OCI-LY1 (cell line): ENCODE measurements around the gene ADGRG1.

Experiments used
- H2AFZ ChIP-seq: fragments of 200-600 bp; sonication (generic), shearing (Covaris generic); 2 replicates; pipeline ENCODE4 v1.6.0; 2014; ENCODE audit warnings: antibody characterized with exemption, mild to moderate bottlenecking, low read length
- H3F3A ChIP-seq: fragments of 200-600 bp; sonication (generic), shearing (Covaris generic); 2 replicates; pipeline ENCODE4 v1.6.0; 2014; ENCODE audit warnings: mild to moderate bottlenecking, antibody characterized with exemption, low read length, moderate library complexity; ENCODE audit not compliant: insufficient read depth
- H3K27ac ChIP-seq: fragments of 200-600 bp; sonication (generic); 2 replicates; pipeline ENCODE4 v1.5.1; 2014; ENCODE audit warnings: low read length, mixed run types, mild to moderate bottlenecking, low read depth; ENCODE audit not compliant: poor library complexity, severe bottlenecking
- H3K27me3 ChIP-seq: fragments of 200-600 bp; sonication (generic); 2 replicates; pipeline ENCODE4 v1.6.0; 2014; ENCODE audit warnings: antibody characterized with exemption, mild to moderate bottlenecking, low read length, moderate library complexity; ENCODE audit not compliant: insufficient read depth
- H3K36me3 ChIP-seq: fragments of 200-600 bp; sonication (generic); 2 replicates; pipeline ENCODE4 v1.6.1; 2014; ENCODE audit warnings: mild to moderate bottlenecking, antibody characterized with exemption, low read length, moderate library complexity, mixed read lengths; ENCODE audit not compliant: insufficient read depth
- H3K4me1 ChIP-seq: fragments of 200-600 bp; sonication (generic); 2 replicates; pipeline ENCODE4 v1.5.1; 2014; ENCODE audit warnings: mild to moderate bottlenecking, low read length, moderate library complexity; ENCODE audit not compliant: insufficient read depth, severe bottlenecking
- H3K4me2 ChIP-seq: fragments of 200-600 bp; sonication (generic), shearing (Covaris generic); 2 replicates; pipeline ENCODE4 v1.6.1; 2014; ENCODE audit warnings: low read length
- H3K4me3 ChIP-seq: fragments of 200-600 bp; sonication (generic); 2 replicates; pipeline ENCODE4 v1.5.1; 2014; ENCODE audit warnings: low read length, low read depth, mild to moderate bottlenecking, mixed read lengths; ENCODE audit not compliant: poor library complexity, severe bottlenecking
- H3K79me2 ChIP-seq: fragments of 200-600 bp; shearing (Covaris generic); 2 replicates; pipeline ENCODE4 v1.6.1; 2016; ENCODE audit warnings: mixed run types, low read length, mixed read lengths; ENCODE audit not compliant: insufficient read depth
- H3K9ac ChIP-seq: fragments of 200-600 bp; sonication (generic), shearing (Covaris generic); 2 replicates; pipeline ENCODE4 v1.6.1; 2014; ENCODE audit warnings: mild to moderate bottlenecking, low read length, mixed read lengths
- H3K9me2 ChIP-seq: fragments of 200-600 bp; sonication (generic), shearing (Covaris generic); 2 replicates; pipeline ENCODE4 v1.6.1; 2014; ENCODE audit warnings: low read depth, mild to moderate bottlenecking, low read length, mixed read lengths
- H3K9me3 ChIP-seq: fragments of 200-600 bp; shearing (Covaris generic); 2 replicates; pipeline ENCODE4 v1.6.1; 2014; ENCODE audit warnings: low read length, mixed read lengths
- H4K20me1 ChIP-seq: fragments of 200-600 bp; sonication (generic), shearing (Covaris generic); 2 replicates; pipeline ENCODE4 v1.6.0; 2016; ENCODE audit warnings: mild to moderate bottlenecking, low read length; ENCODE audit not compliant: insufficient read depth
- EZH2 ChIP-seq: fragments of 200-600 bp; sonication (generic), shearing (Covaris generic); IDR thresholded peaks from 2 replicates; pipeline ENCODE4 v1.8.0; 2017; ENCODE audit warnings: borderline replicate concordance, mixed run types, mild to moderate bottlenecking, antibody characterized with exemption, low read length, moderate library complexity, mixed read lengths
- TF ChIP-seq, protein P1 (sequence below): fragments of 200-600 bp; sonication (generic), shearing (Covaris generic); IDR thresholded peaks from 2 replicates; pipeline ENCODE4 v1.5.1; 2017; ENCODE audit warnings: mild to moderate bottlenecking, antibody characterized with exemption, low read length, moderate library complexity, mixed read lengths

The ADGRG1 gene

DNA sequence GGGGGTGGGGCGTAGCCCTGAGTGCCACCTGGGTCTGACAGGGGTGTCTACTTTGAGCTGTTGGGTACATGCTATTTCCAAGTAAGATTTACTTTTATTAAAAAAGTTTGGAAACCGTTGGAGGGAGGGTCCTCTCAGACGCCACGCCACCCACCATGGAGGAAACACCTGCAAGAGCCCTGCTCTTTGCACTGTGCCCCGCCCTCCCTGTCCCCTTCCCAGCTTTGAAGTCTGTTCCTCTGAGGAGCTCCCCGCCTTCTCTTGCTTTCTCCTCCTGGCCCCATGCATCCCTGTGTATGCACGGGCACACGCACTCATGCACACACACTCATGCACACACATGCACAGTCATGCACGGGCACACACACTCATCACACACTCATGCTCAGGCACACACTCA lies 15.5 kb downstream of the ADGRG1 start:
- Histone ChIP-seq H4K20me1 (no peaks in the 10 kb centered on the region), H3F3A (no peaks in the 10 kb centered on the region), H3K9me2 (no peaks in the 10 kb centered on the region), H3K9me3 (no peaks in the 10 kb centered on the region), H3K36me3 (no peaks in the 10 kb centered on the region), H3K27me3 (peaks cover 3% of the 10 kb centered on the region; the same call in 1 of the 2 replicates), H2AFZ (no peak overlapping the region), H3K9ac (no peak overlapping the region), H3K4me2 (no peak overlapping the region), H3K79me2 (no peaks in the 10 kb centered on the region), H3K4me1 (no peaks in the 10 kb centered on the region), H3K27ac (no peak overlapping the region), H3K4me3 (no peak overlapping the region)
- TF ChIP-seq EZH2: no peak
- TF ChIP-seq, protein P1, sequence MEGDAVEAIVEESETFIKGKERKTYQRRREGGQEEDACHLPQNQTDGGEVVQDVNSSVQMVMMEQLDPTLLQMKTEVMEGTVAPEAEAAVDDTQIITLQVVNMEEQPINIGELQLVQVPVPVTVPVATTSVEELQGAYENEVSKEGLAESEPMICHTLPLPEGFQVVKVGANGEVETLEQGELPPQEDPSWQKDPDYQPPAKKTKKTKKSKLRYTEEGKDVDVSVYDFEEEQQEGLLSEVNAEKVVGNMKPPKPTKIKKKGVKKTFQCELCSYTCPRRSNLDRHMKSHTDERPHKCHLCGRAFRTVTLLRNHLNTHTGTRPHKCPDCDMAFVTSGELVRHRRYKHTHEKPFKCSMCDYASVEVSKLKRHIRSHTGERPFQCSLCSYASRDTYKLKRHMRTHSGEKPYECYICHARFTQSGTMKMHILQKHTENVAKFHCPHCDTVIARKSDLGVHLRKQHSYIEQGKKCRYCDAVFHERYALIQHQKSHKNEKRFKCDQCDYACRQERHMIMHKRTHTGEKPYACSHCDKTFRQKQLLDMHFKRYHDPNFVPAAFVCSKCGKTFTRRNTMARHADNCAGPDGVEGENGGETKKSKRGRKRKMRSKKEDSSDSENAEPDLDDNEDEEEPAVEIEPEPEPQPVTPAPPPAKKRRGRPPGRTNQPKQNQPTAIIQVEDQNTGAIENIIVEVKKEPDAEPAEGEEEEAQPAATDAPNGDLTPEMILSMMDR: no peak

GRCh38 chr16:57644383-57645014 lies 16.1 kb downstream of the ADGRG1 start:
- Histone ChIP-seq H3K9me2 (no peaks in the 10 kb centered on the region), H3K9me3 (no peaks in the 10 kb centered on the region), H3F3A (no peaks in the 10 kb centered on the region), H3K36me3 (no peaks in the 10 kb centered on the region), H3K27ac (no peak overlapping the region), H3K9ac (no peak overlapping the region), H3K27me3 (0 out of 2 replicates have a peak, but pooled peaks cover 3% of the 10 kb centered on the region), H3K4me2 (no peak overlapping the region), H3K4me1 (no peaks in the 10 kb centered on the region), H2AFZ (no peak overlapping the region), H4K20me1 (no peaks in the 10 kb centered on the region), H3K79me2 (no peaks in the 10 kb centered on the region), H3K4me3 (no peak overlapping the region)
- TF ChIP-seq EZH2: no peak
- TF ChIP-seq, protein P1: no peak

DNA sequence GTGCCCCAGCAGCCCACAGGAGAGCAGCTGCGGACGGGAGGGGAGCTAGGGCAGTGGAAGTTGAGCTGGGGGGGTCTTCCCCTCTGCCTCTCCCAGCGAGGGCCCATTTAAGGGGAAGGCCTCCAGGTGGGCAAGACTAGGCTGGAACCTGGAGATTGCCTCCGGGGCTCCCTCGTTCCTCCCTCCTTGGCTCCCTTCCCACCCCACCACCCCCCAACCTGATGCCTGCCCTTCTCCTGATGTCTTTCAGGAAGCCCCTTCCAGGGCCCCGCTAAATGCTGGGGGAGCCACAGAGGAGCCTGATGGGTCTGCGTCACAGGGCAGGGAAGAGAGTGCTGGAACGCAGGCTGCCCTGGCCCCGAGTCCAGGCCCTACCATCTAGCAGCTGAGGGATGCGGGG lies 16.7 kb downstream of the ADGRG1 start:
- H3K4me1 ChIP-seq: no peaks in the 10 kb centered on the region
- H3K9me3 ChIP-seq: no peaks in the 10 kb centered on the region
- no peak overlapping the region for H3K9ac ChIP-seq
- no peak overlapping the region for H2AFZ ChIP-seq
- H3K4me3 ChIP-seq: no peak overlapping the region
- H3K27ac ChIP-seq: no peak overlapping the region
- H4K20me1 ChIP-seq: no peaks in the 10 kb centered on the region
- H3K4me2 ChIP-seq: no peak overlapping the region
- 0 out of 2 replicates have a peak, but pooled peaks cover 4% of the 10 kb centered on the region for H3K27me3 ChIP-seq
- TF ChIP-seq, protein P1: no peak
- no peak for TF ChIP-seq EZH2
- no peaks in the 10 kb centered on the region for H3K9me2 ChIP-seq
- H3F3A ChIP-seq: no peaks in the 10 kb centered on the region
- H3K79me2 ChIP-seq: no peaks in the 10 kb centered on the region
- no peaks in the 10 kb centered on the region for H3K36me3 ChIP-seq
